Cardiac fibroblast (primary cell): ENCODE data around the gene DCBLD2.
A peak's percentile ranks its signal among the peaks of the same experiment; 100 is the strongest.

Experiments
- DNase-seq, 2 donors: peaks; one replicate each; pipeline versions ENCODE4 v3.0.0 to v3.0.0-alpha.2; 2010; ENCODE audit warnings: low read depth in 2 of 2
- H3K4me3 ChIP-seq, 2 donors: replicated peaks in 1 of 2; 1 replicate in 1 of 2; 2 replicates in 1 of 2; pipeline ENCODE4 v1.5.1; 2011; ENCODE audit warnings: low read depth in 2 of 2, low read length in 2 of 2, mild to moderate bottlenecking in 2 of 2, moderate library complexity in 1 of 2
- TF ChIP-seq, protein P1 (sequence below): IDR thresholded peaks from one replicate; pipeline ENCODE4 v1.5.1; 2011; ENCODE audit warnings: low read depth, mild to moderate bottlenecking, low read length, inconsistent platforms

Gene DCBLD2

DNA sequence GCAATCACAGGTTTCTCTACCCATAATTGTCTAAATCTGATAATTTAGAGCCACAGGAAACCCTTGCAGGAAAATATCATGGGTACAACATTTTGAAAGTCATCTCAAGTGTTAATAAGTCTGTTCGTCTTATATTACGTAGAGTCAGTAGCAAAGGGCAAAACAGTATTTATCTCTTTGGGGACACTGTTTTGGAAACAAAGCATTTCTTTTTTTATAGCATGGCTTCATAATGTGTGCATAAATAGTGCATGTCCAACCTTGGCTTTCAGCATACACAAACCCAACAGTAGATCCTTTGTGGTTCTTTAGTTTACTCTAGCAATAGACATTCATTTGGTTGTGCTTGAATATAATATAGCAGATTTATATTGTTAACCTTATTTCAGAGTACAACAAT is 114.3 kb downstream of the DCBLD2 start:
- TF ChIP-seq, protein P1, sequence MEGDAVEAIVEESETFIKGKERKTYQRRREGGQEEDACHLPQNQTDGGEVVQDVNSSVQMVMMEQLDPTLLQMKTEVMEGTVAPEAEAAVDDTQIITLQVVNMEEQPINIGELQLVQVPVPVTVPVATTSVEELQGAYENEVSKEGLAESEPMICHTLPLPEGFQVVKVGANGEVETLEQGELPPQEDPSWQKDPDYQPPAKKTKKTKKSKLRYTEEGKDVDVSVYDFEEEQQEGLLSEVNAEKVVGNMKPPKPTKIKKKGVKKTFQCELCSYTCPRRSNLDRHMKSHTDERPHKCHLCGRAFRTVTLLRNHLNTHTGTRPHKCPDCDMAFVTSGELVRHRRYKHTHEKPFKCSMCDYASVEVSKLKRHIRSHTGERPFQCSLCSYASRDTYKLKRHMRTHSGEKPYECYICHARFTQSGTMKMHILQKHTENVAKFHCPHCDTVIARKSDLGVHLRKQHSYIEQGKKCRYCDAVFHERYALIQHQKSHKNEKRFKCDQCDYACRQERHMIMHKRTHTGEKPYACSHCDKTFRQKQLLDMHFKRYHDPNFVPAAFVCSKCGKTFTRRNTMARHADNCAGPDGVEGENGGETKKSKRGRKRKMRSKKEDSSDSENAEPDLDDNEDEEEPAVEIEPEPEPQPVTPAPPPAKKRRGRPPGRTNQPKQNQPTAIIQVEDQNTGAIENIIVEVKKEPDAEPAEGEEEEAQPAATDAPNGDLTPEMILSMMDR, result no peak
- no peak overlapping the region for H3K4me3 ChIP-seq
- no peak for DNase-seq

GRCh38 chr3:98786364-98787006 is 115.0 kb downstream of the DCBLD2 start:
- no peak overlapping the region for H3K4me3 ChIP-seq
- TF ChIP-seq, protein P1, result no peak
- peak; percentile 42 to 66 for DNase-seq

GRCh38 chr3:98784666-98785600 is 116.6 kb downstream of the DCBLD2 start:
- H3K4me3 ChIP-seq, result no peak overlapping the region
- TF ChIP-seq, protein P1, result no peak
- DNase-seq, result peak; percentile 95 to 96

DNA sequence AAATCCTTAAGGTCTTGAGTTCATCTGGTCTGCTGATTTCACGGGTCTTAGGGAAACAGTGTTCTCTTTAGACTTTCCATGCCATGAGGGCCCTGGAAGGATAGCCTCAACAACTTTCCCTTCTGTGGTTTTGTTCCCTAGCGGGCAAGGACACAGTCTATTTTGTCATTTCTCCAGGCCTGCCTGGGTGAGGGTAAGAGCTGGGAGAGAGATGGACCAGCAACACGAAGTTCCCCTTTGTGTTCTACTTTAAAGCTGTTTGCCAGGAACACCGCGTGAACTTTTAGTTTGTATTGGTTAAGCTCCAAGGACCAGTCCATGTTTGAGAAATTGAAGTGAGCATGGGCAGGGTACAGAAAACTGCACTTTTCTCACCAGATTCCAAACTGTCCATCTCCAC is 117.5 kb downstream of the DCBLD2 start:
- TF ChIP-seq, protein P1, result no peak
- DNase-seq, result peak; percentile 45 to 59
- no peak overlapping the region for H3K4me3 ChIP-seq

GRCh38 chr3:98782824-98783500 is 118.5 kb downstream of the DCBLD2 start:
- DNase-seq, result no peak
- TF ChIP-seq, protein P1, result no peak
- H3K4me3 ChIP-seq, result no peak overlapping the region

DNA sequence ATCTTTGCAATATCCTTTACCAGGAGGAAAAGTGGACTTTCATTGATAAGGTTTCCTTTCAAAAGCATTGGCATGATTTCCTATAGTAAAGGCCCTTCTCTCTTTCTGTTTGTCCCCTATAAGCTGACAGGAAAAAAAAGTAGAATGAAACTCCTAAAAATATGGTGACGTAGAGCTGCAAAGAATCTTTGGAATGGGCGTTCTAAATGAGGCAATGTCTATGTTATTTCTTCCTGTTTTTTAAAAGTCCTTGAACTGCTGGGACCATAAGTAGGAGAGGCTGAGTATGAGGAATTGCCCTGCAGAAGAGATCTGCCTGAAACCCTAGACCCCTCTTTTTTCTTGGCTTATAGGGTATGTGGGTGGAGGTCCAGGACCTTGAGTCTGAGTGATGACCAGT is 121.2 kb downstream of the DCBLD2 start:
- TF ChIP-seq, protein P1, result no peak
- DNase-seq, result peak; percentile 77 to 91
- no peak overlapping the region for H3K4me3 ChIP-seq
